ENCODE results near the gene GP5.

Gene GP5

GRCh38 chr3:194375473-194376240 lies 23.4 kb downstream of the GP5 start:
- no peaks in the 10 kb centered on the region for H3K9me3 Mint-ChIP-seq (ENCODE audit: low read depth)
- peaks cover 2% of the 10 kb centered on the region for H3K27me3 Mint-ChIP-seq
- no peak overlapping the region for H3K4me3 Mint-ChIP-seq
- H3K4me1 Mint-ChIP-seq (ENCODE audit: low read depth), result no peaks in the 10 kb centered on the region
- no peaks in the 10 kb centered on the region for H3K36me3 Mint-ChIP-seq
- no peak overlapping the region for H3K27ac Mint-ChIP-seq

- no peaks in the 10 kb centered on the region for H3K4me1 Mint-ChIP-seq (ENCODE audit: low read depth)
Observed at GRCh38 chr3:194374935-194375334, 24.1 kb downstream of the GP5 start.

GRCh38 chr3:194373899-194374298 lies 25.2 kb downstream of the GP5 start:
- Mint-ChIP-seq H3K9me3 (ENCODE audit: low read depth) (no peaks in the 10 kb centered on the region), H3K36me3 (no peaks in the 10 kb centered on the region), H3K27me3 (peaks cover 4% of the 10 kb centered on the region), H3K27ac (no peak overlapping the region), H3K4me3 (no peak overlapping the region), H3K4me1 (ENCODE audit: low read depth) (no peaks in the 10 kb centered on the region)

More at GRCh38 chr3:194374935-194375334, 24.1 kb downstream of the GP5 start:
- no peak overlapping the region for H3K27ac Mint-ChIP-seq
- H3K9me3 Mint-ChIP-seq (ENCODE audit: low read depth), result no peaks in the 10 kb centered on the region
- no peaks in the 10 kb centered on the region for H3K36me3 Mint-ChIP-seq
- no peak overlapping the region for H3K4me3 Mint-ChIP-seq
- H3K27me3 Mint-ChIP-seq, result peaks cover 2% of the 10 kb centered on the region

- Mint-ChIP-seq H3K27me3 (peaks cover 6% of the 10 kb centered on the region), H3K36me3 (no peaks in the 10 kb centered on the region)
Observed at GRCh38 chr3:194373028-194373427, 26.0 kb downstream of the GP5 start.

GRCh38 chr3:194370753-194371152 lies 28.3 kb downstream of the GP5 start:
- no peaks in the 10 kb centered on the region for H3K9me3 Mint-ChIP-seq (ENCODE audit: low read depth)
- H3K4me3 Mint-ChIP-seq, result no peak overlapping the region
- no peaks in the 10 kb centered on the region for H3K36me3 Mint-ChIP-seq
- peaks cover 8% of the 10 kb centered on the region for H3K27me3 Mint-ChIP-seq
- H3K4me1 Mint-ChIP-seq (ENCODE audit: low read depth), result no peaks in the 10 kb centered on the region
- no peak overlapping the region for H3K27ac Mint-ChIP-seq

More at GRCh38 chr3:194373028-194373427, 26.0 kb downstream of the GP5 start:
- Mint-ChIP-seq H3K4me3 (no peak overlapping the region), H3K4me1 (ENCODE audit: low read depth) (no peaks in the 10 kb centered on the region), H3K9me3 (ENCODE audit: low read depth) (no peaks in the 10 kb centered on the region), H3K27ac (no peak overlapping the region)

GRCh38 chr3:194369522-194370279 lies 29.4 kb downstream of the GP5 start, which contains the start of gene LRRC15:
LRRC15 (minus strand) TSS chr3:194369743; CDS start chr3:194361043, 8,700 bp downstream.
- Mint-ChIP-seq H3K27ac (no peak within 1 kb of the TSS), H3K4me3 (no peak within 1 kb of the TSS), H3K36me3 (no peaks in the 10 kb centered on the region), H3K27me3 (peaks cover 8% of the 10 kb centered on the region), H3K9me3 (ENCODE audit: low read depth) (no peaks in the 10 kb centered on the region), H3K4me1 (ENCODE audit: low read depth) (no peaks in the 10 kb centered on the region)

GRCh38 chr3:194368918-194369317 lies 30.1 kb downstream of the GP5 start:
- H3K4me1 Mint-ChIP-seq (ENCODE audit: low read depth), result no peaks in the 10 kb centered on the region
- no peak overlapping the region for H3K4me3 Mint-ChIP-seq
- no peak overlapping the region for H3K27ac Mint-ChIP-seq

GRCh38 chr3:194367992-194368841 lies 30.8 kb downstream of the GP5 start:
- Mint-ChIP-seq H3K4me1 (ENCODE audit: low read depth) (no peaks in the 10 kb centered on the region), H3K27ac (no peak overlapping the region), H3K9me3 (ENCODE audit: low read depth) (no peaks in the 10 kb centered on the region), H3K27me3 (peaks cover 8% of the 10 kb centered on the region), H3K4me3 (no peak overlapping the region), H3K36me3 (no peaks in the 10 kb centered on the region)

More at GRCh38 chr3:194368918-194369317, 30.1 kb downstream of the GP5 start:
- Mint-ChIP-seq H3K27me3 (peaks cover 8% of the 10 kb centered on the region), H3K9me3 (ENCODE audit: low read depth) (no peaks in the 10 kb centered on the region), H3K36me3 (no peaks in the 10 kb centered on the region)

GRCh38 chr3:194365978-194366490 lies 33.0 kb downstream of the GP5 start:
- H3K27me3 Mint-ChIP-seq, result peaks cover 8% of the 10 kb centered on the region
- H3K9me3 Mint-ChIP-seq (ENCODE audit: low read depth), result no peaks in the 10 kb centered on the region

GRCh38 chr3:194365526-194365925 lies 33.5 kb downstream of the GP5 start:
- H3K4me1 Mint-ChIP-seq (ENCODE audit: low read depth), result no peaks in the 10 kb centered on the region
- no peaks in the 10 kb centered on the region for H3K9me3 Mint-ChIP-seq (ENCODE audit: low read depth)
- H3K27me3 Mint-ChIP-seq, result peaks cover 8% of the 10 kb centered on the region

More at GRCh38 chr3:194365978-194366490, 33.0 kb downstream of the GP5 start:
- no peak overlapping the region for H3K27ac Mint-ChIP-seq
- no peaks in the 10 kb centered on the region for H3K4me1 Mint-ChIP-seq (ENCODE audit: low read depth)
- no peak overlapping the region for H3K4me3 Mint-ChIP-seq
- no peaks in the 10 kb centered on the region for H3K36me3 Mint-ChIP-seq

GRCh38 chr3:194364652-194365434 lies 34.2 kb downstream of the GP5 start:
- no peak overlapping the region for H3K4me3 Mint-ChIP-seq
- peaks cover 7% of the 10 kb centered on the region for H3K27me3 Mint-ChIP-seq
- no peaks in the 10 kb centered on the region for H3K36me3 Mint-ChIP-seq
- no peak overlapping the region for H3K27ac Mint-ChIP-seq
- H3K4me1 Mint-ChIP-seq (ENCODE audit: low read depth), result no peaks in the 10 kb centered on the region
- no peaks in the 10 kb centered on the region for H3K9me3 Mint-ChIP-seq (ENCODE audit: low read depth)

More at GRCh38 chr3:194365526-194365925, 33.5 kb downstream of the GP5 start:
- no peak overlapping the region for H3K4me3 Mint-ChIP-seq
- H3K27ac Mint-ChIP-seq, result no peak overlapping the region
- no peaks in the 10 kb centered on the region for H3K36me3 Mint-ChIP-seq

- H3K36me3 Mint-ChIP-seq, result no peaks in the 10 kb centered on the region
- H3K27me3 Mint-ChIP-seq, result peaks cover 6% of the 10 kb centered on the region
- H3K4me3 Mint-ChIP-seq, result no peak overlapping the region
Observed at GRCh38 chr3:194364314-194364651, 34.8 kb downstream of the GP5 start.

GRCh38 chr3:194360568-194360967 lies 38.5 kb downstream of the GP5 start:
- Mint-ChIP-seq H3K36me3 (no peaks in the 10 kb centered on the region), H3K4me1 (ENCODE audit: low read depth) (no peaks in the 10 kb centered on the region), H3K9me3 (ENCODE audit: low read depth) (no peaks in the 10 kb centered on the region), H3K27me3 (no peaks in the 10 kb centered on the region), H3K4me3 (no peak overlapping the region), H3K27ac (no peak overlapping the region)

More at GRCh38 chr3:194364314-194364651, 34.8 kb downstream of the GP5 start:
- Mint-ChIP-seq H3K9me3 (ENCODE audit: low read depth) (no peaks in the 10 kb centered on the region), H3K27ac (no peak overlapping the region), H3K4me1 (ENCODE audit: low read depth) (no peaks in the 10 kb centered on the region)

- Mint-ChIP-seq H3K27ac (no peak overlapping the region), H3K4me3 (no peak overlapping the region), H3K4me1 (ENCODE audit: low read depth) (peaks cover 5% of the 10 kb centered on the region), H3K36me3 (no peaks in the 10 kb centered on the region), H3K9me3 (ENCODE audit: low read depth) (no peaks in the 10 kb centered on the region), H3K27me3 (no peaks in the 10 kb centered on the region)
Observed at GRCh38 chr3:194357681-194358080, 41.4 kb downstream of the GP5 start.
